ENCODE data around the gene ADAM12. TPM values are rescaled to one million over a fixed set of nuclear protein-coding genes. Genes with fewer than 3 reads are reported as not detected.

The ADAM12 gene
- total RNA-seq, 1 donor from 2014 or later: 82.4 TPM

GRCh38 chr10:126212738-126213137 is 175.5 kb downstream of the ADAM12 start:
- H3K4me1 Mint-ChIP-seq: peaks cover 51% of the 10 kb centered on the region
- TF ChIP-seq, protein P1, sequence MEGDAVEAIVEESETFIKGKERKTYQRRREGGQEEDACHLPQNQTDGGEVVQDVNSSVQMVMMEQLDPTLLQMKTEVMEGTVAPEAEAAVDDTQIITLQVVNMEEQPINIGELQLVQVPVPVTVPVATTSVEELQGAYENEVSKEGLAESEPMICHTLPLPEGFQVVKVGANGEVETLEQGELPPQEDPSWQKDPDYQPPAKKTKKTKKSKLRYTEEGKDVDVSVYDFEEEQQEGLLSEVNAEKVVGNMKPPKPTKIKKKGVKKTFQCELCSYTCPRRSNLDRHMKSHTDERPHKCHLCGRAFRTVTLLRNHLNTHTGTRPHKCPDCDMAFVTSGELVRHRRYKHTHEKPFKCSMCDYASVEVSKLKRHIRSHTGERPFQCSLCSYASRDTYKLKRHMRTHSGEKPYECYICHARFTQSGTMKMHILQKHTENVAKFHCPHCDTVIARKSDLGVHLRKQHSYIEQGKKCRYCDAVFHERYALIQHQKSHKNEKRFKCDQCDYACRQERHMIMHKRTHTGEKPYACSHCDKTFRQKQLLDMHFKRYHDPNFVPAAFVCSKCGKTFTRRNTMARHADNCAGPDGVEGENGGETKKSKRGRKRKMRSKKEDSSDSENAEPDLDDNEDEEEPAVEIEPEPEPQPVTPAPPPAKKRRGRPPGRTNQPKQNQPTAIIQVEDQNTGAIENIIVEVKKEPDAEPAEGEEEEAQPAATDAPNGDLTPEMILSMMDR (conservative IDR thresholded peaks at IDR 0.05): no peak
- H3K27ac Mint-ChIP-seq (ENCODE audit: unreplicated experiment): no peak overlapping the region
- H3K27me3 Mint-ChIP-seq (ENCODE audit: low read depth): no peaks in the 10 kb centered on the region
- peaks cover 4% of the 10 kb centered on the region for H3K36me3 Mint-ChIP-seq (ENCODE audit: low read depth)
- H3K4me3 Mint-ChIP-seq: no peak overlapping the region
- peaks cover 2% of the 10 kb centered on the region for H3K9me3 Mint-ChIP-seq
- DNase-seq (ENCODE audit: low read depth, low spot score): no peak

GRCh38 chr10:126210051-126210651 is 178.1 kb downstream of the ADAM12 start:
- H3K27me3 Mint-ChIP-seq (ENCODE audit: low read depth): no peaks in the 10 kb centered on the region
- TF ChIP-seq, protein P1 (conservative IDR thresholded peaks at IDR 0.05): no peak
- DNase-seq (ENCODE audit: low read depth, low spot score): no peak
- no peak overlapping the region for H3K27ac Mint-ChIP-seq (ENCODE audit: unreplicated experiment)
- peaks cover 37% of the 10 kb centered on the region for H3K4me1 Mint-ChIP-seq
- no peak overlapping the region for H3K4me3 Mint-ChIP-seq
- peaks cover 6% of the 10 kb centered on the region for H3K9me3 Mint-ChIP-seq
- H3K36me3 Mint-ChIP-seq (ENCODE audit: low read depth): peaks cover 13% of the 10 kb centered on the region

GRCh38 chr10:126209451-126209850 is 178.8 kb downstream of the ADAM12 start:
- Mint-ChIP-seq H3K36me3 (ENCODE audit: low read depth) (peaks cover 13% of the 10 kb centered on the region), H3K4me1 (peaks cover 34% of the 10 kb centered on the region), H3K9me3 (peaks cover 6% of the 10 kb centered on the region), H3K27me3 (ENCODE audit: low read depth) (no peaks in the 10 kb centered on the region), H3K4me3 (no peak overlapping the region), H3K27ac (ENCODE audit: unreplicated experiment) (no peak overlapping the region)
- TF ChIP-seq, protein P1 (conservative IDR thresholded peaks at IDR 0.05): no peak
- DNase-seq (ENCODE audit: low read depth, low spot score): no peak

DNA sequence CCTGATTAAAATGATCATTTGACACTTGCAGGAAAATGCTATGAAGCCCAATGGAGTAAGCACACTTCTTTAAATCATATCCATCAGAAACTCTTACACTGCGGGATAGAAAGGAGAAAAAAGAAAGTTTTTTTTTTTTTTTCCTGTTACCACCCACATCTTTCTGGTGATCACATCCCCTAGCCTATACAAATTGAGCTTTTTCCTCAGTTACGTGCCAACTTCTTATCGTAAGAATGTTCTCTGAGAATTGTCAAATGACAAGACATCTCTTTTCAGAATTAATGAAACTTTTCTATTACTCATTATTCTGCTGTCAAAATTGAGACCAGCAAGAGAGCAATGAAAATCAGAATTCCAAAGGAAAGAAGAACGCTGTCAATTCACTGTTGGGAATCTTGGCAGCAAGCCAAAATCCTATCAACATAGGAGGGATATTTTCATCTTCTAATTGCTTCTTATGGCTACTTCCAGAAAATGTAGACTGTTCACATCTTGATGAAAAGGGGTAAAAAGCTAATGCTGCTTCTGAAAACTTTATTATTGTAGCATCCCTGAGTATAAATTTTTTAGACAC is 179.5 kb downstream of the ADAM12 start:
- no peak for DNase-seq (ENCODE audit: low read depth, low spot score)
- H3K4me1 Mint-ChIP-seq: peaks cover 27% of the 10 kb centered on the region
- TF ChIP-seq, protein P1 (conservative IDR thresholded peaks at IDR 0.05): no peak
- H3K36me3 Mint-ChIP-seq (ENCODE audit: low read depth): peaks cover 13% of the 10 kb centered on the region
- no peaks in the 10 kb centered on the region for H3K27me3 Mint-ChIP-seq (ENCODE audit: low read depth)
- peaks cover 6% of the 10 kb centered on the region for H3K9me3 Mint-ChIP-seq
- H3K4me3 Mint-ChIP-seq: no peak overlapping the region
- H3K27ac Mint-ChIP-seq (ENCODE audit: unreplicated experiment): peak overlapping the region; percentile 53

DNA sequence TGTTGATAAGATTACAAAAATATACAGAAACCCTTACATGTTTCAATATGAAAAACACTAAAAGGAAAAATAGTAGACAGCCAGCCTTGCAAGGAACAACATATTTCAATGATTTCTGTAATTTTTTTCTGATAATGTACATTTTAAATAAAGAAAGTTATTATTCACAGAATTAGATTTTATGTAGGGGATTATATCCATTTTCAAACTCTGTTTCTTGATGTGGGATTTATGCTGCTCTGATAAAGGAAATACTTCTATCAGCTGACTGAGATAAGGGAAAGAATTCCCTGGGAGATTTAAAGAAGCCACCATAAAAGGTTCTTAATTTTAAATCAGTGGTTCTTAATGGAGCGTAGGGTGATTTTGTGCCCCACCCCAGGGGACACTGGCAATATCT is 180.4 kb downstream of the ADAM12 start:
- no peak for DNase-seq (ENCODE audit: low read depth, low spot score)
- H3K4me1 Mint-ChIP-seq: peaks cover 25% of the 10 kb centered on the region
- TF ChIP-seq, protein P1 (conservative IDR thresholded peaks at IDR 0.05): no peak
- no peak overlapping the region for H3K27ac Mint-ChIP-seq (ENCODE audit: unreplicated experiment)
- H3K4me3 Mint-ChIP-seq: no peak overlapping the region
- H3K27me3 Mint-ChIP-seq (ENCODE audit: low read depth): no peaks in the 10 kb centered on the region
- H3K36me3 Mint-ChIP-seq (ENCODE audit: low read depth): peaks cover 13% of the 10 kb centered on the region
- H3K9me3 Mint-ChIP-seq: peaks cover 6% of the 10 kb centered on the region

All from neural crest cell (in vitro differentiated cells).